ENCODE data around the gene RAB25. TPM values are rescaled to one million over a fixed set of nuclear protein-coding genes. Genes with fewer than 3 reads are reported as not detected.
"Not testable (repeated sequence)": the region's sequence is repeated elsewhere in the genome, so short reads cannot be mapped to it uniquely, and the experiment has no call there.

The RAB25 gene
- polyA plus RNA-seq, 1 donor, result 174 TPM

DNA sequence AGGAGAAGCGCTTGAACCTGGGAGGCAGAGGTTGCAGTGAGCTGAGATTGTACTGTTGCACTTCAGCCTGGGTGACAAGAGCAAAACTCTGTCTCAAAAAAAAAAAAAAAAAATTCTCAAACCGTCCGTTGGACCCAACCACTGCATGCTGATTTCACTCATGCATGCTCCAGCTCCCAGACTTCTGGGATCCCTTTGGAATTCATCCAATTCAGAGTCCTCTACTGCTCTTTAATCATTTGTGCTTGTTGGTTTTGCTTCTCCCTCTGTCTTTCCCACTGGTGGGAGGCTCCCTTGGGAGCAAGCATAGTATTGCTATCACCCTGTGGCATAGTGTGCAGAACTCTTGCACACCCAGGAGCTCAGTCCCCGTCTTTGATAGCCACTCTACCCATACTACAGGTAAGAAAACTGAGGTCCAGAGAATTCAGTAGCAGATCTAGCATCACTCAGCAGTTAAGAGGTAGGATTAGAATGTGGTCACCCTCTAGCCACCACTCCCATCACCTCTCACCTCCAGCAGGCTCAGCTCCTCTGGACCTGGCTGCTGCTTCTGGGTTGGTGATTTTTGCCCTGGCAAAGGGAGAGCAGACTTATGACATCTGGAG is 50.5 kb downstream of the RAB25 start:
- Histone ChIP-seq H3K4me1 (ENCODE audit: control insufficient read depth, insufficient read depth, low read length) (peaks cover 20% of the 10 kb centered on the region), H3K27ac (ENCODE audit: low read length) (no peak overlapping the region), H3K4me3 (ENCODE audit: low read length) (no peak overlapping the region), H3K27me3 (ENCODE audit: control insufficient read depth, insufficient read depth, low read length) (no peaks in the 10 kb centered on the region), H3K9me3 (ENCODE audit: control insufficient read depth, low read depth, low read length) (no peaks in the 10 kb centered on the region), H3K36me3 (ENCODE audit: control insufficient read depth, insufficient read depth, low read length) (no peaks in the 10 kb centered on the region)
- DNase-seq, result no peak
- WGBS (ENCODE audit: insufficient coverage, low lambda C conversion rate), result no CpG with 5 or more reads among the region's 4 CpGs

DNA sequence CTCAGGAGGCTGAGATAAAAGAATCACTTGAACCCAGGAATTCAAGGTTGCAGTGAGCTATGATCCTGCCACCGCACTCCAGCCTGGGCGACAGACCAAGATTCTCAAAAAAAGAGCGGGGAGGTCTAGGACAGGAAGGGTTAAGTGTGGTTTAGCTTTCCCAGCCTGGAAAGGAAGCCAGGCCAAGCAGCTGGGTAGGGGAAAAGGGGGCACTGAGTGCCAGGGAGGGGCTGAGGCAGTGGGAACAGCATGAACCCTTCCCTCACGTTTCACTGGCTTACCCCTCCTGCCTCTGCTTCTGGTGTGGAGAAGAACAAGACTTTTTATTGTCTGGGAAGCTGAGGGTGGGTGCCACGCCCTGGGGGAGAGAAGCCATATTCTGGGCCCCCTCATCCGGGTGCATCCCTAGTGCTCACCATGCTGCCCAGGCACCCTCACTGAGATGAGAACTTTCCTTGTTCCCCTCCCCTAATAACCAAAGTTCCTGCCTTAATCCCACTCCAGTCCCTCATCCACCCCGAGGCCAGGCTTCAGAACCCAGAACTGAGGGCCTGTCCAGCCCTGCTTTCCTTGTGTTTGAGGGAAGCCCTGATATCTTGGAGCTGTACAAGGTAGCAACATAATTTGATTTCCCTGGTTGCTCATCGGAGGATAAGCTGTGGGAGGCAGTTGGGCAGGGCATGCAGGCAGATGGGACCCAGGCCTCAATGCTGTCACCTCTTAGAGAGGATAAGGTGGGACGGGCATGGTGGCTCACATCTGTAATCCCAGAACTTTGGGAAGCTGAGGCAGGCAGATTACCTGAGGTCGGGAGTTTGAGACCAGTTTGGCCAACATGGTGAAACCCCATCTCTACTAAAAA is 51.5 kb downstream of the RAB25 start:
- Histone ChIP-seq H3K36me3 (ENCODE audit: control insufficient read depth, insufficient read depth, low read length) (no peaks in the 10 kb centered on the region), H3K27me3 (ENCODE audit: control insufficient read depth, insufficient read depth, low read length) (no peaks in the 10 kb centered on the region), H3K27ac (ENCODE audit: low read length) (no peak overlapping the region), H3K9me3 (ENCODE audit: control insufficient read depth, low read depth, low read length) (no peaks in the 10 kb centered on the region), H3K4me3 (ENCODE audit: low read length) (no peak overlapping the region), H3K4me1 (ENCODE audit: control insufficient read depth, insufficient read depth, low read length) (peaks cover 24% of the 10 kb centered on the region)
- DNase-seq, result no peak
- no CpG with 5 or more reads among the region's 10 CpGs for WGBS (ENCODE audit: insufficient coverage, low lambda C conversion rate)

DNA sequence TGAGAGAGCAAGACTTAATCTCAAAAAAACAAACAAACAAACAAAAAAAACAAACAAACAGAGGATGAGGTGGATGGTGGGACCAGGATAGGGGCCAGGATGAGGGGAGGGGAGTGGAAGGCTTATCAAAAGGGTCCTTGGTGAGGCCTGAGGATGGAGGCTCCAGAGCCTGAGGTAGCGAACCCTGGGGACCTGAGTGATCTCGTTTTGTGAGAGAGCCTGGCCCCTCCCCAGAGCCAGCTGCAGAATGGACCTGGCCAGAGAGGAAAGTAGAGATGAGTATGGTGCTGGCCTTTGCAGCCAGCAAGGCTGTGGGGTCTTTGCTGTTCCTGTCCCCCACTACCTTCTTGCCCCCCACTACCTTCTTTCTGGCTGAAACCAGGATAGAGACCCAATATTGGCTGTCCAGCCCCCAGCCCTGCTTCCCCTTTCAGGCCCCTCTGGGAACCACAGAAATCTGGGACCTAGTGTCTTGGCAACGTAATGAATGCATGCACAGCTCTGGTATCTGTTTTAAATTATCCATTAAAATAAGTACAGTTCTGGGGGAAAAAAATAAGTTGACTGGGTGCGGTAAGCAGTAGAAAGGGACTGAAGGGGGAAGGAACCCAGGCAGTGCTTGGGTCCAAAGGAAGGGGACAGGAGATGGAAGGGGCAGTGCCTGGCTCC is 52.5 kb downstream of the RAB25 start:
- Histone ChIP-seq H3K27ac (ENCODE audit: low read length) (peak overlapping the region; percentile 68), H3K9me3 (ENCODE audit: control insufficient read depth, low read depth, low read length) (no peaks in the 10 kb centered on the region), H3K36me3 (ENCODE audit: control insufficient read depth, insufficient read depth, low read length) (no peaks in the 10 kb centered on the region), H3K27me3 (ENCODE audit: control insufficient read depth, insufficient read depth, low read length) (no peaks in the 10 kb centered on the region), H3K4me3 (ENCODE audit: low read length) (no peak overlapping the region), H3K4me1 (ENCODE audit: control insufficient read depth, insufficient read depth, low read length) (peaks cover 33% of the 10 kb centered on the region)
- DNase-seq, result no peak
- WGBS (ENCODE audit: insufficient coverage, low lambda C conversion rate), result no CpG with 5 or more reads among the region's 4 CpGs

DNA sequence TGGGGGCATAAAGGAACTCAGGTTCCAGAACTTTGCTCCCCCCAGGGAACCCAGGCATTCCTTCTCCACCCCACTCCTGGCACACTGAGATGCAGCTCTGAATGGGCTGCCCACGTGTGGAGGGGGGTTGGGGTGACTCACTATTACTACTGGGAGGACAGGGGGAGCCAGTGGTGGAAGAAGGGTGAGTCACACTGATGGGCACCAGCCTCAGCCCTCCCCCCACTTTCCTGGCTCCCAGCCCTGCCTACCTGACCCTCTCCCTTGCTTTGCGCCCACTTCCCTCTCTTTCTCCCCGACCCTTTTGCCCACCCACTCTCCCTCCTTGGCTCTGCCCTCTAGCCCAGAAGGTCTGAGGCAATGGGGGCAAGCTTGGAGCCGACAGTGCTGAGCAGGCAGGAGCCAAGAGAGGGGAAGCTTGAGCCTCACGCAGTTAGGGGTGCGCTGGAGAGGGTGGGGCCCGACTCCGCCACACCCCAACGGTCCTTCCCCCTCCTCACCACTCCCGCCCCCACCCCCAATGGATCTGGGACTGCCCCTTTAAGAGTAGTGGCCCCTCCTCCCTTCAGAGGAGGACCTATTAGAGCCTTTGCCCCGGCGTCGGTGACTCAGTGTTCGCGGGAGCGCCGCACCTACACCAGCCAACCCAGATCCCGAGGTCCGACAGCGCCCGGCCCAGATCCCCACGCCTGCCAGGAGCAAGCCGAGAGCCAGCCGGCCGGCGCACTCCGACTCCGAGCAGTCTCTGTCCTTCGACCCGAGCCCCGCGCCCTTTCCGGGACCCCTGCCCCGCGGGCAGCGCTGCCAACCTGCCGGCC is 53.4 kb downstream of the RAB25 start, which contains the start of gene LMNA:
LMNA (plus strand) TSS at position 611 of the 818 bp plus-strand sequence. CDS start 208 bp downstream, outside the sequence.
- WGBS (ENCODE audit: insufficient coverage, low lambda C conversion rate), result 0% methylated on average over 1 of the region's 37 CpGs
- no peaks in the 10 kb centered on the region for H3K27me3 ChIP-seq (ENCODE audit: control insufficient read depth, insufficient read depth, low read length)
- no peaks in the 10 kb centered on the region for H3K36me3 ChIP-seq (ENCODE audit: control insufficient read depth, insufficient read depth, low read length)
- H3K4me1 ChIP-seq (ENCODE audit: control insufficient read depth, insufficient read depth, low read length), result peaks cover 40% of the 10 kb centered on the region
- DNase-seq, result peak; percentile 89 to 92
- H3K9me3 ChIP-seq (ENCODE audit: control insufficient read depth, low read depth, low read length), result no peaks in the 10 kb centered on the region
- H3K27ac ChIP-seq (ENCODE audit: low read length), result peak within 1 kb of the TSS; percentile 68
- peak within 1 kb of the TSS; percentile 99 for H3K4me3 ChIP-seq (ENCODE audit: low read length)

DNA sequence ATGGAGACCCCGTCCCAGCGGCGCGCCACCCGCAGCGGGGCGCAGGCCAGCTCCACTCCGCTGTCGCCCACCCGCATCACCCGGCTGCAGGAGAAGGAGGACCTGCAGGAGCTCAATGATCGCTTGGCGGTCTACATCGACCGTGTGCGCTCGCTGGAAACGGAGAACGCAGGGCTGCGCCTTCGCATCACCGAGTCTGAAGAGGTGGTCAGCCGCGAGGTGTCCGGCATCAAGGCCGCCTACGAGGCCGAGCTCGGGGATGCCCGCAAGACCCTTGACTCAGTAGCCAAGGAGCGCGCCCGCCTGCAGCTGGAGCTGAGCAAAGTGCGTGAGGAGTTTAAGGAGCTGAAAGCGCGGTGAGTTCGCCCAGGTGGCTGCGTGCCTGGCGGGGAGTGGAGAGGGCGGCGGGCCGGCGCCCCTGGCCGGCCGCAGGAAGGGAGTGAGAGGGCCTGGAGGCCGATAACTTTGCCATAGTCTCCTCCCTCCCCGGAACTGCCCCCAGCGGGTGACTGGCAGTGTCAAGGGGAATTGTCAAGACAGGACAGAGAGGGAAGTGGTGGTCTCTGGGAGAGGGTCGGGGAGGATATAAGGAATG is 54.1 kb downstream of the RAB25 start:
- Histone ChIP-seq H3K36me3 (ENCODE audit: control insufficient read depth, insufficient read depth, low read length) (peaks cover under 1% of the 10 kb centered on the region), H3K27ac (ENCODE audit: low read length) (peak overlapping the region; percentile 68), H3K27me3 (ENCODE audit: control insufficient read depth, insufficient read depth, low read length) (no peaks in the 10 kb centered on the region), H3K9me3 (ENCODE audit: control insufficient read depth, low read depth, low read length) (no peaks in the 10 kb centered on the region), H3K4me3 (ENCODE audit: low read length) (peak overlapping the region; percentile 99), H3K4me1 (ENCODE audit: control insufficient read depth, insufficient read depth, low read length) (peaks cover 47% of the 10 kb centered on the region)
- peak in 1 of 2 donors; percentile 51 for DNase-seq
- no CpG with 5 or more reads among the region's 49 CpGs for WGBS (ENCODE audit: insufficient coverage, low lambda C conversion rate)

DNA sequence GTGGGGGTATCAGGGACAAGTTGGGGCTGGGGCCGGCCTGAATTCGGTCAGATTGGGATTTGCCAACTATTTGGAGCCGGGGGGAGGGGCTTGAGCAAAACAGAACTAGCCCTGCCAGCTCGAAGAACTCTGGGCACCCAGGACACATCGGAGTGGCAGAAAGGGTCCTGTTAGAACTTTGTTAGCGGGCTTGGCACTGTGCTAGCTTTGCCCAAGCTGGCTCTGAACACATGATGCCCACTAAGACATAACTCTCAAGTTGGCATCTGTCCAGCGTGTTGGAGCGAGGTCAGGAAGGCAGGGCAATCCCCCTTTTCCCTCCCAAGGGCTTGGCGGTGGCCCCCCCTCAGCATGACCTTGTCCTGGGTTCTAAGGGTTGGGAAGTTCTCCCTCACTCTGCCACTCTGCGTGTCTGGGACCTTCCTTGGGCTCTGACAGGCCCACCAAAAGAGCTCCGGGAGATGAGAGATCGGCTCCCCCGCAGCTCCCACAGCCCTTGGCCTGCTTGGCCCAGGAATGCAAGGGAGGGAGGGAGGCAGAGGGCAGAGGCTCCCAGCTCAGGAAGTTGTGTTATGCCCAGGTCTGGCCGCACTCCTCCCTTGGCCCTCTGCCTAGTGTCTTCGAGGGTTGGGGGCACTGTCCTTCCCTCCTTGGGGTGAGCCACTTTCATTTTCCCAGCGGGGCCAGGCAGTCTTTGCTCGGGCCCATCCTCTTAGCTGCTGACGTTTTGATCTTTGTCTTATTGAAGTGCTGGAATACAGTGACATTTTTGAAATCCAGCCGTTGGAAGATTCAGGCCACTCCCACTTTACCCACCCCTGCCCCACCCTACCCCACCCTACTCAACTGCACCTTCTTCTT is 54.8 kb downstream of the RAB25 start:
- Histone ChIP-seq H3K4me3 (ENCODE audit: low read length) (peak overlapping the region; percentile 99), H3K36me3 (ENCODE audit: control insufficient read depth, insufficient read depth, low read length) (peaks cover 7% of the 10 kb centered on the region), H3K27ac (ENCODE audit: low read length) (peak overlapping the region; percentile 68), H3K27me3 (ENCODE audit: control insufficient read depth, insufficient read depth, low read length) (no peaks in the 10 kb centered on the region), H3K9me3 (ENCODE audit: control insufficient read depth, low read depth, low read length) (no peaks in the 10 kb centered on the region), H3K4me1 (ENCODE audit: control insufficient read depth, insufficient read depth, low read length) (peaks cover 54% of the 10 kb centered on the region)
- DNase-seq, result peak in 1 of 2 donors; percentile 77
- no CpG with 5 or more reads among the region's 19 CpGs for WGBS (ENCODE audit: insufficient coverage, low lambda C conversion rate)

DNA sequence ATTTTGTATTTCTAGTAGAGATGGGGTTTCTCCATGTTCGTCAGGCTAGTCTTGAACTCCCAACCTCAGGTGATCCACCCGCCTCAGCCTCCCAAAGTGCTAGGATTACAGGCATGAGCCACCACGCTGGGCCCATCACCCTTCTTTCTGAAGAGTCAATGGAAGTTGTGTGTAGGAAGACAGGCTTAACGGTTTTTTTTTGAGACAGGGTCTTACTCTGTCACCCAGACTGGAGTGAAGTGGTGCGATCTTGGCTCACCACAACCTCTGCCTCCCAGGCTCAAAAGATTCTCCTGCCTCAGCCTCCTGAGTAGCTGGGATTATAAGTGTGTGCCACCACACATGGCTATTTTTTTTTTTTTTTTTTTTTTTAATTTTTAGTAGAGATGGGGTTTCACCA is 55.8 kb downstream of the RAB25 start:
- peaks cover 62% of the 10 kb centered on the region for H3K4me1 ChIP-seq (ENCODE audit: control insufficient read depth, insufficient read depth, low read length)
- not testable (repeated sequence) for DNase-seq; H3K27me3 ChIP-seq (ENCODE audit: control insufficient read depth, insufficient read depth, low read length)

DNA sequence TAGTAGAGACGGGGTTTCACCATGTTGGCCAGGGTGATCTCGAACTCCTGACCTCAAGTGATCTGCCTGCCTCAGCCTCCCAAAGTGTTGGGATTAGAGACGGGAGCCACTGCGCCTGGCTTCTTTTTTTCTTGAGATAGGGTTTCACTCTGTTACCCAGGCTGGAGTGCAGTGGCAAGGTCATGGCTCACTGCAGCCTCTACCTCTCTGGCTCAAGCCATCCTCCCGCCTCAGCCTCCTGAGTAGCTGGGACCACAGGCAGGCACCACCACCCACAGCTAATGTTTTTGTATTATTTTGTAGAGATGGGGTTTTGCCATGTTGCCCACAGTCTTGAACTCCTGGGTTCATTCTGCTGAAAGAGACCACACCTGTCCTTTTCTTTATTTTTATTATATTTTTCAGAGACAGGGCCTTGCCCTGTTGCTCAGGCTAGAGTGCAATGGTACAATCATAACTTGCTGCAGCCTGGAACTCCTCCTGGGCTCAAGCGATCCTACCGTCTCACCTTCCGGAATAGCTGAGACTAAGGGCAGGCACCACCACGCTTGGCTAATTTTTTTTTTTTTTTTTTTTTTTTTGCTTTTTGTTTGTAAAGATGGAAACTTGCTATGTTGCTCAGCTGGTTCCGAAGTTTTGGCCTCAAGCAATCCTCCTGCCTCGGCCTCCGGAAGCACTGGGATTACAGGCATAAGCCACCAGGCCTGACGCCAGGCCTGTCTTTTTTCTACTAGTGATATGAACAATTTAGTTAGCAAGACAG is 56.6 kb downstream of the RAB25 start:
- peak overlapping the region; percentile 16 for H3K4me3 ChIP-seq (ENCODE audit: low read length)
- H3K4me1 ChIP-seq (ENCODE audit: control insufficient read depth, insufficient read depth, low read length), result peaks cover 71% of the 10 kb centered on the region
- H3K36me3 ChIP-seq (ENCODE audit: control insufficient read depth, insufficient read depth, low read length), result peaks cover 13% of the 10 kb centered on the region
- H3K27me3 ChIP-seq (ENCODE audit: control insufficient read depth, insufficient read depth, low read length), result no peaks in the 10 kb centered on the region
- H3K9me3 ChIP-seq (ENCODE audit: control insufficient read depth, low read depth, low read length), result no peaks in the 10 kb centered on the region
- WGBS (ENCODE audit: insufficient coverage, low lambda C conversion rate), result 60% methylated on average over 2 of the region's 13 CpGs
- no peak for DNase-seq
- peak overlapping the region; percentile 68 for H3K27ac ChIP-seq (ENCODE audit: low read length)

More for the DNA sequence above, 55.8 kb downstream of the RAB25 start:
- peak overlapping the region; percentile 68 for H3K27ac ChIP-seq (ENCODE audit: low read length)
- H3K36me3 ChIP-seq (ENCODE audit: control insufficient read depth, insufficient read depth, low read length), result peaks cover 13% of the 10 kb centered on the region
- no CpG with 5 or more reads among the region's 5 CpGs for WGBS (ENCODE audit: insufficient coverage, low lambda C conversion rate)
- H3K4me3 ChIP-seq (ENCODE audit: low read length), result peak overlapping the region; percentile 99
- not testable (repeated sequence) for H3K9me3 ChIP-seq (ENCODE audit: control insufficient read depth, low read depth, low read length)

Data from large intestine (tissue), 3 donors.